Neural cell (in vitro differentiated cells): ENCODE results near the gene DGKG.

Source experiments
- CTCF ChIP-seq: fragments of 450-650 bp; IDR thresholded peaks from 2 replicates; pipeline ENCODE4 v1.5.1; 2014; ENCODE audit warnings: antibody characterized with exemption, mild to moderate bottlenecking, moderate library complexity; ENCODE audit not compliant: poor library complexity, severe bottlenecking
- EP300 ChIP-seq: fragments of 450-650 bp; conservative IDR thresholded peaks from 2 replicates; pipeline ENCODE4 v1.6.1; 2014; ENCODE audit warnings: antibody characterized with exemption, mild to moderate bottlenecking, moderate library complexity; ENCODE audit not compliant: poor library complexity, severe bottlenecking
- POLR2AphosphoS5 ChIP-seq: IDR thresholded peaks from 2 replicates; pipeline ENCODE4 v1.6.1; 2012
- RAD21 ChIP-seq: fragments of 450-650 bp; conservative IDR thresholded peaks from 2 replicates; pipeline ENCODE4 v1.6.1; 2014; ENCODE audit warnings: antibody characterized with exemption, mild to moderate bottlenecking, moderate library complexity
- TAF1 ChIP-seq: IDR thresholded peaks from 2 replicates; pipeline ENCODE4 v1.6.1; 2012; ENCODE audit warnings: low read depth
- TF ChIP-seq, protein P1 (sequence below): IDR thresholded peaks from 2 replicates; pipeline ENCODE4 v1.6.1; 2012; ENCODE audit warnings: borderline replicate concordance

- TF ChIP-seq EP300 = no peak
- no peak for TF ChIP-seq CTCF
- TF ChIP-seq TAF1 = no peak
- no peak for TF ChIP-seq RAD21
- TF ChIP-seq, protein P1, sequence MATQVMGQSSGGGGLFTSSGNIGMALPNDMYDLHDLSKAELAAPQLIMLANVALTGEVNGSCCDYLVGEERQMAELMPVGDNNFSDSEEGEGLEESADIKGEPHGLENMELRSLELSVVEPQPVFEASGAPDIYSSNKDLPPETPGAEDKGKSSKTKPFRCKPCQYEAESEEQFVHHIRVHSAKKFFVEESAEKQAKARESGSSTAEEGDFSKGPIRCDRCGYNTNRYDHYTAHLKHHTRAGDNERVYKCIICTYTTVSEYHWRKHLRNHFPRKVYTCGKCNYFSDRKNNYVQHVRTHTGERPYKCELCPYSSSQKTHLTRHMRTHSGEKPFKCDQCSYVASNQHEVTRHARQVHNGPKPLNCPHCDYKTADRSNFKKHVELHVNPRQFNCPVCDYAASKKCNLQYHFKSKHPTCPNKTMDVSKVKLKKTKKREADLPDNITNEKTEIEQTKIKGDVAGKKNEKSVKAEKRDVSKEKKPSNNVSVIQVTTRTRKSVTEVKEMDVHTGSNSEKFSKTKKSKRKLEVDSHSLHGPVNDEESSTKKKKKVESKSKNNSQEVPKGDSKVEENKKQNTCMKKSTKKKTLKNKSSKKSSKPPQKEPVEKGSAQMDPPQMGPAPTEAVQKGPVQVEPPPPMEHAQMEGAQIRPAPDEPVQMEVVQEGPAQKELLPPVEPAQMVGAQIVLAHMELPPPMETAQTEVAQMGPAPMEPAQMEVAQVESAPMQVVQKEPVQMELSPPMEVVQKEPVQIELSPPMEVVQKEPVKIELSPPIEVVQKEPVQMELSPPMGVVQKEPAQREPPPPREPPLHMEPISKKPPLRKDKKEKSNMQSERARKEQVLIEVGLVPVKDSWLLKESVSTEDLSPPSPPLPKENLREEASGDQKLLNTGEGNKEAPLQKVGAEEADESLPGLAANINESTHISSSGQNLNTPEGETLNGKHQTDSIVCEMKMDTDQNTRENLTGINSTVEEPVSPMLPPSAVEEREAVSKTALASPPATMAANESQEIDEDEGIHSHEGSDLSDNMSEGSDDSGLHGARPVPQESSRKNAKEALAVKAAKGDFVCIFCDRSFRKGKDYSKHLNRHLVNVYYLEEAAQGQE = no peak
- no peak for TF ChIP-seq POLR2AphosphoS5
Observed at GRCh38 chr3:186321746-186322145, 40.3 kb downstream of the DGKG start.
